ENCODE results near the gene SLC17A7.

SLC17A7 gene

DNA sequence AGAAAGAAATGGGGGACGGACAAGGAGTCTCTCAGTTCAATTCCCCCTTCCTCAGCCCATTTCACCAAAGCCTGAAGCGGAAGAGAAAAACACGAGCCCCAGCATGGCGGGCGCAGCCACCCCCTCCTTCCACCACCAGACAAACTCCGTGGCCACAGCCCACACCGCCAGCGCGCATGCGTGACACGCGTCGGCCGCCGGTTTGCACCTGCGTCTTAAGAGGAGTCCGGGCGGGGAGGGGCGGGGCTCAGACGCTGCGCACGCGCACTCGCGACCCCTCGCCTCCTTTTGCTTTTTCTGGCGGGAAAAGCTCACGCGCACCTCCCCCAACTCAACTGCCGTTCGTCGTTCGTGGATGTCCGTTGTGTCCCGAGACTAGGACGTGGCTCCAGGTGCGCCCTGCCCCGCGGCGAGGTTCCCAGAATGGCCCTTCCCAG lies 53.4 kb downstream of the SLC17A7 start, which contains the start of gene KASH5:
TSS of gene KASH5 (plus strand) at position 314 of the 437 bp plus-strand sequence. CDS start 2,635 bp downstream, outside the sequence.
- Histone ChIP-seq H3K9ac (ENCODE audit: low read depth, low read length) (no peak within 1 kb of the TSS), H3K4me3 (ENCODE audit: low read depth, low read length) (no peak within 1 kb of the TSS)

DNA sequence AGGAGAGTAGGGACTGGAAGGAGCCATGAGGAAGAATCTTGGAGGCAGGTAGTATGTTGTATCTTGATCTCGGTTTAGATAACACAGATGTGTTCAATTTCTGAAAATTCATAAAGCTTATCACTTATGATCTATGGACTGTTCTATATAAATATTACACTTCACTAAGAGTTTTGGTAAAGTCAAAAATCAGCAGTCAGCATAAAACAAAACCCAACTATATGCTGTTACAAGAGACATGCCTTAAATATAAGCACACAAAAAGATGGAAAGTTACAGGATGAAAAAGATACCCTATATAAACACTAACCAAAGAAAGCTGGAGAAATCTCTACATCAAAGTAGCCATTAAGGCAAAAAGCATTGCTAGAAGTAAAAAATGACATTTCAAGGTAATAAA lies 57.7 kb downstream of the SLC17A7 start:
- H3K27me3 ChIP-seq (ENCODE audit: control insufficient read depth, insufficient read depth, low read length), result no peaks in the 10 kb centered on the region
- no peak overlapping the region for H3K4me3 ChIP-seq (ENCODE audit: low read depth, low read length)
- no peaks in the 10 kb centered on the region for H3K36me3 ChIP-seq (ENCODE audit: control insufficient read depth, insufficient read depth, low read length)
- H3K4me1 ChIP-seq (ENCODE audit: control insufficient read depth, insufficient read depth, low read length), result no peaks in the 10 kb centered on the region
- H3K27ac ChIP-seq (ENCODE audit: low read depth, low read length), result no peak overlapping the region
- H3K9me3 ChIP-seq (ENCODE audit: control insufficient read depth, insufficient read depth, low read length), result no peaks in the 10 kb centered on the region; the same call in 1 of the 2 replicates
- no peak overlapping the region for H3K9ac ChIP-seq (ENCODE audit: low read depth, low read length)

More for the DNA sequence above, 53.4 kb downstream of the SLC17A7 start, which contains the start of gene KASH5:
- no peaks in the 10 kb centered on the region for H3K4me1 ChIP-seq (ENCODE audit: control insufficient read depth, insufficient read depth, low read length)
- no peaks in the 10 kb centered on the region for H3K36me3 ChIP-seq (ENCODE audit: control insufficient read depth, insufficient read depth, low read length)
- no peak within 1 kb of the TSS for H3K27ac ChIP-seq (ENCODE audit: low read depth, low read length)
- H3K9me3 ChIP-seq (ENCODE audit: control insufficient read depth, insufficient read depth, low read length), result no peaks in the 10 kb centered on the region
- H3K27me3 ChIP-seq (ENCODE audit: control insufficient read depth, insufficient read depth, low read length), result no peaks in the 10 kb centered on the region

DNA sequence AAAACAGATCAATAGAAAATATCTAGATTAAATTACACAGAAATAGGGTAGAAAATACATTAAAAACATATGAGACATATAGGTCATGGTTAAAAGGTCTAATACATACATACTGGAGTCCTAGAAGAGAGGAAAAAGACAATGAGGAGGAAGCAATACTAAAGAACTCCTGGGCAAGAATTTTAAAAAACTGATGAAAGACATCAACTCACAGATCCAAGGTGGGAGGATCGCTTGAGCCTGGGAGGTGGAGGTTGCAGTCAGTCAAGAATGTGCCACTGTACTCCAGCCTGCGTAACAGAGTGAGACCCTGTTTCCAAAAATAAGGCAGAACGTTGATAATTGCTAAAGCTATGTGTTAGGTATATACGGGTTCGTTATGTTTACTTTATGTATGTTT lies 58.7 kb downstream of the SLC17A7 start:
- Histone ChIP-seq H3K4me1 (ENCODE audit: control insufficient read depth, insufficient read depth, low read length) (no peaks in the 10 kb centered on the region), H3K9me3 (ENCODE audit: control insufficient read depth, insufficient read depth, low read length) (no peaks in the 10 kb centered on the region; the same call in 1 of the 2 replicates), H3K27ac (ENCODE audit: low read depth, low read length) (no peak overlapping the region), H3K27me3 (ENCODE audit: control insufficient read depth, insufficient read depth, low read length) (no peaks in the 10 kb centered on the region), H3K4me3 (ENCODE audit: low read depth, low read length) (no peak overlapping the region), H3K9ac (ENCODE audit: low read depth, low read length) (no peak overlapping the region), H3K36me3 (ENCODE audit: control insufficient read depth, insufficient read depth, low read length) (no peaks in the 10 kb centered on the region)

DNA sequence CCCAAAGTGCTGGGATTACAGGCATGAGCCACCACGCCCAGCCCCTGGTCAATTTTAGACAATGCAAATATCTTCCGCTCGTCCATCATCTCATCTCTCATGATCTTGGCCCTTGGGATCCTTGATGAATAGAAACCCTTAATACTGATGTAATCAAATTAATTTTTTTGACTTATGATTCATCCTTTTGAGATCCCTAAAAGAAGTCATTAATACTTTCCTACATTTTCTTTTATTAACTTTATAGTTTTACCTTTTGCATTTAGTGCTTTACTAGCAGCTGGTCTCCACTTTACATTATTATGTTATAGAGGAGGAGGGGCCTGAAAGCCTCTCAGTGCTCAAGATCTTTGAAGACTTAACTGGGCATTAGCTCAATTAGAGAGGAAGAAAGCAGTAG lies 60.9 kb downstream of the SLC17A7 start:
- Histone ChIP-seq H3K9ac (ENCODE audit: low read depth, low read length) (no peak overlapping the region), H3K9me3 (ENCODE audit: control insufficient read depth, insufficient read depth, low read length) (no peaks in the 10 kb centered on the region; the same call in 1 of the 2 replicates), H3K4me3 (ENCODE audit: low read depth, low read length) (no peak overlapping the region), H3K4me1 (ENCODE audit: control insufficient read depth, insufficient read depth, low read length) (no peaks in the 10 kb centered on the region), H3K27me3 (ENCODE audit: control insufficient read depth, insufficient read depth, low read length) (no peaks in the 10 kb centered on the region), H3K27ac (ENCODE audit: low read depth, low read length) (no peak overlapping the region), H3K36me3 (ENCODE audit: control insufficient read depth, insufficient read depth, low read length) (no peaks in the 10 kb centered on the region)

Measured in HUES48 (cell line).